HCT116 (cell line): ENCODE data around the gene UNC93B1. TPM values are rescaled to one million over a fixed set of nuclear protein-coding genes. Genes with fewer than 3 reads are reported as not detected.

ENCODE experiments used
- ATAC-seq: fragments of 200-7000 bp; cut with Tn5 transposase; 2 replicates; pipeline ENCODE4 v1.9.1; 2020; ENCODE audit warnings: mild to moderate bottlenecking, moderate library complexity
- BruUV-seq: library from RNA; stranded (reverse); fragments of 400-500 nt; replicated peaks from 2 replicates; lab custom pipeline; 2021; lab: Mats Ljungman, UMichigan
- CTCF ChIA-PET: fragments of 300-600 bp; sonication (Branson Sonifier 250); formaldehyde crosslinking; loops from one replicate; lab custom pipeline; 2021; ENCODE audit warnings: antibody characterized with exemption; lab: Charles Lee
- POLR2A ChIA-PET: fragments of 300-600, 350-600 bp; sonication (Branson Sonifier 250); formaldehyde crosslinking; loops from one replicate; lab custom pipeline; 2021; ENCODE audit warnings: antibody characterized with exemption; lab: Charles Lee
- RAD21 ChIA-PET, 2 experiments: fragments of 300-600 bp; sonication (Branson Sonifier 250); formaldehyde crosslinking; loops; one replicate each; lab custom pipeline; 2023; ENCODE audit warnings: low total read pairs in 2 of 2; ENCODE audit not compliant: uncharacterized antibody in 2 of 2, unreplicated experiment in 2 of 2, low non-redundant PET in 1 of 2; lab: Charles Lee
- DNase-seq: peaks from one replicate; pipeline ENCODE4 v3.0.0-alpha.2; 2010; ENCODE audit warnings: low read depth, low spot score
- H2AFZ ChIP-seq: fragments of 200-600 bp; shearing (Covaris generic), sonication (generic); 2 replicates; pipeline ENCODE4 v1.6.1; 2017; ENCODE audit warnings: low read depth, mixed run types, mixed read lengths, antibody characterized with exemption, low read length; ENCODE audit not compliant: poor library complexity, severe bottlenecking
- H3K27ac ChIP-seq: 2 replicates; pipeline ENCODE4 v1.5.1; 2012; ENCODE audit warnings: low read depth, low read length
- H3K27me3 ChIP-seq: fragments of 200-600 bp; sonication (generic); 2 replicates; pipeline ENCODE4 v1.6.1; 2016; ENCODE audit warnings: mixed run types, low read length, mixed read lengths; ENCODE audit not compliant: insufficient read depth
- H3K36me3 ChIP-seq, 2 experiments: fragments of 200-500 bp in 1 of 2; fragments of 200-600 bp in 1 of 2; sonication (Bioruptor generic) in 1 of 2; sonication (generic) in 1 of 2; 2 replicates each; pipeline versions ENCODE4 v1.5.1 to v1.6.1; 2014 to 2016; ENCODE audit warnings: low read length in 2 of 2, inconsistent platforms in 1 of 2, mixed read lengths in 1 of 2, mixed run types in 1 of 2; ENCODE audit not compliant: insufficient read depth in 2 of 2, control insufficient read depth in 1 of 2
- H3K4me1 ChIP-seq, 2 experiments: fragments of 200-600 bp in 1 of 2; sonication (generic) in 1 of 2; 2 replicates each; pipeline versions ENCODE4 v1.5.1 to v1.6.1; 2012 to 2017; ENCODE audit warnings: low read length in 2 of 2, inconsistent platforms in 1 of 2, mild to moderate bottlenecking in 1 of 2, mixed read lengths in 1 of 2, mixed run types in 1 of 2, moderate library complexity in 1 of 2; ENCODE audit not compliant: insufficient read depth in 2 of 2, control insufficient read depth in 1 of 2
- H3K4me2 ChIP-seq: fragments of 200-600 bp; sonication (generic); 2 replicates; pipeline ENCODE4 v1.6.1; 2017; ENCODE audit warnings: mixed run types, low read length, mixed read lengths
- H3K4me3 ChIP-seq, 2 experiments: fragments of 200-600 bp in 1 of 2; sonication (generic) in 1 of 2; replicated peaks in 1 of 2; 2 replicates each; pipeline ENCODE4 v1.5.1; 2011 to 2016; ENCODE audit warnings: low read length in 2 of 2, control low read depth in 1 of 2, low read depth in 1 of 2, mild to moderate bottlenecking in 1 of 2, mixed read lengths in 1 of 2, mixed run types in 1 of 2
- H3K79me2 ChIP-seq: fragments of 200-600 bp; sonication (generic); 2 replicates; pipeline ENCODE4 v1.6.1; 2017; ENCODE audit warnings: mild to moderate bottlenecking, mixed run types, low read length, moderate library complexity, mixed read lengths; ENCODE audit not compliant: insufficient read depth
- H3K9ac ChIP-seq: fragments of 200-600 bp; sonication (generic); 2 replicates; pipeline ENCODE4 v1.6.1; 2016; ENCODE audit warnings: low read length, mixed read lengths
- H3K9me2 ChIP-seq: fragments of 200-600 bp; sonication (generic), shearing (Covaris generic); 2 replicates; pipeline ENCODE4 v1.6.1; 2017; ENCODE audit warnings: mixed run types, mild to moderate bottlenecking, moderate library complexity; ENCODE audit not compliant: insufficient read depth
- H3K9me3 ChIP-seq, 2 experiments: fragments of 200-500 bp in 1 of 2; fragments of 200-600 bp in 1 of 2; sonication (Bioruptor generic) in 1 of 2; sonication (generic) in 1 of 2; 2 replicates each; pipeline ENCODE4 v1.6.1; 2014 to 2017; ENCODE audit warnings: low read length in 2 of 2, mixed read lengths in 2 of 2, inconsistent platforms in 1 of 2, low read depth in 1 of 2, mild to moderate bottlenecking in 1 of 2, mixed run types in 1 of 2, moderate library complexity in 1 of 2; ENCODE audit not compliant: control insufficient read depth in 1 of 2, insufficient read depth in 1 of 2
- H4K20me1 ChIP-seq: fragments of 200-600 bp; sonication (generic), shearing (Covaris generic); 2 replicates; pipeline ENCODE4 v1.6.1; 2017; ENCODE audit warnings: mixed run types, mild to moderate bottlenecking, moderate library complexity; ENCODE audit not compliant: insufficient read depth
- ATF3 ChIP-seq: IDR thresholded peaks from 2 replicates; pipeline ENCODE4 v1.6.1; 2012
- CEBPB ChIP-seq: IDR thresholded peaks from 2 replicates; pipeline ENCODE4 v1.6.1; 2012; ENCODE audit warnings: low read depth
- CTCF ChIP-seq, 3 experiments: fragments of 200-600 bp in 1 of 3; sonication (generic) in 1 of 3; IDR thresholded peaks in 2 of 3; conservative IDR thresholded peaks in 1 of 3; 2 replicates each; pipeline ENCODE4 v1.5.1; 2012 to 2017; ENCODE audit warnings: low read depth in 2 of 3, low read length in 2 of 3, antibody characterized with exemption in 1 of 3, borderline replicate concordance in 1 of 3, control low read depth in 1 of 3, mild to moderate bottlenecking in 1 of 3, mixed read lengths in 1 of 3, mixed run types in 1 of 3, moderate library complexity in 1 of 3; ENCODE audit not compliant: insufficient read depth in 1 of 3
- ELF1 ChIP-seq: IDR thresholded peaks from 2 replicates; pipeline ENCODE4 v1.6.1; 2012; ENCODE audit warnings: low read depth, borderline replicate concordance
- EZH2 ChIP-seq: fragments of 200-600 bp; sonication (generic); IDR thresholded peaks from 2 replicates; pipeline ENCODE4 v1.6.1; 2017; ENCODE audit warnings: antibody characterized with exemption, mixed run types
- EZH2phosphoT487 ChIP-seq: fragments of 200-600 bp; IDR thresholded peaks from 2 replicates; pipeline ENCODE4 v1.6.1; 2018; ENCODE audit warnings: antibody characterized with exemption, borderline replicate concordance
- SP1 ChIP-seq: IDR thresholded peaks from 2 replicates; pipeline ENCODE4 v1.6.1; 2012; ENCODE audit warnings: low read depth
- YY1 ChIP-seq: IDR thresholded peaks from 2 replicates; pipeline ENCODE4 v1.6.1; 2011; ENCODE audit warnings: low read length, low read depth, moderate library complexity, mild to moderate bottlenecking; ENCODE audit not compliant: insufficient replicate concordance; ENCODE audit errors: extremely low read depth
- ZBTB33 ChIP-seq: IDR thresholded peaks from 2 replicates; pipeline ENCODE4 v1.6.1; 2011; ENCODE audit warnings: mild to moderate bottlenecking, low read length, moderate library complexity; ENCODE audit not compliant: insufficient replicate concordance; ENCODE audit errors: extremely low read depth
- intact Hi-C: fragments of 100-400 bp; cut with micrococcal nuclease; formaldehyde crosslinking; loops from 2 replicates; pipeline ENCODE4 v1.10.0; 2022
- total RNA-seq: library from RNA; stranded (reverse); gene quantifications from one replicate; pipeline ENCODE4 v1.2.1, GENCODE V29; 2021; ENCODE audit not compliant: unreplicated experiment
- TF ChIP-seq, protein P1 (sequence below): IDR thresholded peaks from 2 replicates; pipeline ENCODE4 v1.6.1; 2012

Gene UNC93B1
- total RNA-seq, 1 experiment from 2014 or later, result 72.9 TPM

DNA sequence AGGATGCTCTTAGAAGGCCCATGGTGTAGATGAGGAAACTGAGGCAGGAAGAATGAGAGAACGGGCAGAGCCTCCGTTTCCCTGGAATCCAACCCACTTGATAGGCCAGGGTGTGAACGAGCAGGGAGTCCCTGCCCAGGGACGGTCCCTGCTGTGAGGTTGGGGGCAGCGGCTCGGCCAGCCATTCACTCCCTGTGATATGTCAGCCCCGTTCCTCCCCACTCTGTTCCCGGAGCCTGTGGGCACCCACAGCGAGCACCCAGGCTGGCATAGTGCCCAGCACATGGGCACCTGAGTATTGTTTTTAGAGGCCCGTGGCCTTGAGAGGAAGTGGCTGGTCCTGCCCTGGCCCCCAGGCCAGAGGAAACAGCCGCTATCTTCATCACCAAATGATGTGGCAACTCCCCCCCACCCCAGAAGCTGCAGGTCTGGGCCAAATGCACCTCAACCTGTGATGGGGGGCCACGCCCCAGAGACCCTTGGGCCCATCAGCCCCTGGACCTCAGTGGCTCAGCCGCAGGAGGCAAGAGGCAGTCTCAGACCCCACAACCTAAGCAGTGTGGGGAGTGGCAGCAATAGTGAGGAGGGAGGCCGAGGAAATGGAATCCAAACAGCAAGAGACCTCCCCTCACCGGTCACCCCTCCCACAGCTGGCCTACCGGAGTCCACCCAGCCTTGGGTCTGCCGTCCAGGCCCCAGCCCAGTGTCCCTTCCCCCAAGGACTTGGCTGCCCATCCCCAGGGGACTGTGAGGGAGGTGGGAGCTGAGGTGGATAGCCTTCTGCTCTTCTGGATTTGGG, 8.3 kb upstream of the UNC93B1 start:
- DNase-seq (no peak), ATAC-seq (no peak)
- ChIA-PET POLR2A (no interaction called here), RAD21 (interaction anchor here in 1 of 2 experiments (0.6 kb wide), 1 partner anchor 41 kb away, joined by 3 read pairs; no protein-coding TSS in a partner anchor), CTCF (no interaction called here)
- H3K4me2 ChIP-seq, result peak overlapping the region; percentile 97
- H2AFZ ChIP-seq, result no peak overlapping the region
- H3K9me3 ChIP-seq, result no peaks in the 10 kb centered on the region
- H3K36me3 ChIP-seq, result no peaks in the 10 kb centered on the region
- intact Hi-C loops, result loop anchor here (5.0 kb wide), 1 partner anchor 195 kb away; no protein-coding TSS in a partner anchor
- H3K27ac ChIP-seq, result peak overlapping the region; percentile 96
- BruUV-seq, result no TSS peak
- H3K9me2 ChIP-seq, result no peaks in the 10 kb centered on the region
- TF ChIP-seq EZH2 (no peak), ATF3 (no peak), CTCF (IDR thresholded peaks at IDR 0.05 in 2 of 3, conservative IDR thresholded peaks at IDR 0.05 in 1 of 3; ENCODE audit: borderline replicate concordance in 1 of 3, insufficient read depth in 1 of 3, low read depth in 2 of 3, low read length in 2 of 3) (no peak), ELF1 (no peak), EZH2phosphoT487 (no peak), CEBPB (no peak), SP1 (no peak), ZBTB33 (no peak), YY1 (no peak)
- TF ChIP-seq, protein P1, sequence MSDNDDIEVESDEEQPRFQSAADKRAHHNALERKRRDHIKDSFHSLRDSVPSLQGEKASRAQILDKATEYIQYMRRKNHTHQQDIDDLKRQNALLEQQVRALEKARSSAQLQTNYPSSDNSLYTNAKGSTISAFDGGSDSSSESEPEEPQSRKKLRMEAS, result no peak
- no peaks in the 10 kb centered on the region for H4K20me1 ChIP-seq
- peaks cover 85 to 95% of the 10 kb centered on the region in 2 experiments for H3K4me1 ChIP-seq
- peak overlapping the region in 1 of 2 experiments; percentile 51; a peak in 1 of 4 replicates for H3K4me3 ChIP-seq
- H3K9ac ChIP-seq, result peak overlapping the region; percentile 86
- H3K79me2 ChIP-seq, result peaks cover 20% of the 10 kb centered on the region; the same call in 1 of the 2 replicates
- no peaks in the 10 kb centered on the region for H3K27me3 ChIP-seq
